ENCODE data around the gene KCNN3.

DNA sequence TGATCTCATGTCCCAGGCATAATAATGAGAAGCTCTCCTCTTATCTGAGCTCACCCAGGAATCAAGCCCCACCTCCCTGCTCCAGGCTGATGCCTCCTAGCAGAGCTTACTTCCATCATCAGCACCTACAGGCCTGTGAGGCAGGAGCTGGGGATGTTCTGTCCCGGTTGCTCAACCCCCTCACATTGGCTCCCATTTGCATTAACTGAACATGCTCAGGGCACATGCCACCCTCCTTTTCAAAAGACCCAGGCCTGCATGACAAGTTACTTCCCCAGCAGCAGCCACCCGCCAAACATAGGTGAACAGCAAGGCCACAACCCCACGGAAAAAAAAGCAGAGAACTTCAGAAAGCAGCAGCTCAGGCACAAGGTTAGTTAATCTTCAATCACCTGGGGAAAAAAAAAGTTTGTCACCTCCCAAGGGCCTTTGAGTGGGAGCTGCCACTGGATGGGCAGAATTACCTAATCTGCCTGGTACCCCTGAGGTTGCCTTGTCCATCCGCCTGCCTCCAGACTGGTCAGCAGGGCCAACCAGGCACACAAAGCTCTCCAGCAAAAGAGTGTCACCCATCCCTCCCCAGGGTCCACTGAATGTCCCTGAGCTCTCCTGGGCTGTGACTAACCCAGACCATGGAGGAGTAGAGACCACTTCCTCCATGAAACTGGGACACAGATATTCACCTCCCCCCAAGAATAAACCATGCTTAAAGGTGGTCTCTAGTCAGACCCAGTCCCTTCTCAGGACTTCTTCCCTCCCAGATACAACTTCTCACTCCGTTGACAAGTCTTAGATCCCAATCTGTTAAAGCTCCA is 4.4 kb downstream of the KCNN3 start:
- TF ChIP-seq, protein P1, sequence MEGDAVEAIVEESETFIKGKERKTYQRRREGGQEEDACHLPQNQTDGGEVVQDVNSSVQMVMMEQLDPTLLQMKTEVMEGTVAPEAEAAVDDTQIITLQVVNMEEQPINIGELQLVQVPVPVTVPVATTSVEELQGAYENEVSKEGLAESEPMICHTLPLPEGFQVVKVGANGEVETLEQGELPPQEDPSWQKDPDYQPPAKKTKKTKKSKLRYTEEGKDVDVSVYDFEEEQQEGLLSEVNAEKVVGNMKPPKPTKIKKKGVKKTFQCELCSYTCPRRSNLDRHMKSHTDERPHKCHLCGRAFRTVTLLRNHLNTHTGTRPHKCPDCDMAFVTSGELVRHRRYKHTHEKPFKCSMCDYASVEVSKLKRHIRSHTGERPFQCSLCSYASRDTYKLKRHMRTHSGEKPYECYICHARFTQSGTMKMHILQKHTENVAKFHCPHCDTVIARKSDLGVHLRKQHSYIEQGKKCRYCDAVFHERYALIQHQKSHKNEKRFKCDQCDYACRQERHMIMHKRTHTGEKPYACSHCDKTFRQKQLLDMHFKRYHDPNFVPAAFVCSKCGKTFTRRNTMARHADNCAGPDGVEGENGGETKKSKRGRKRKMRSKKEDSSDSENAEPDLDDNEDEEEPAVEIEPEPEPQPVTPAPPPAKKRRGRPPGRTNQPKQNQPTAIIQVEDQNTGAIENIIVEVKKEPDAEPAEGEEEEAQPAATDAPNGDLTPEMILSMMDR (IDR thresholded peaks at IDR 0.05): no peak
- no peak for TF ChIP-seq POLR2A (IDR thresholded peaks at IDR 0.05)
